Measurements from ENCODE around the gene FUOM. TPM values are rescaled to one million over a fixed set of nuclear protein-coding genes. Genes with fewer than 3 reads are reported as not detected.

The FUOM gene
- total and polyA plus RNA-seq, 2 of the 8 experiments (the other 6 are each of a cell fraction or from before 2014, with no cell fraction given): 22.0 to 30.4 TPM

GRCh38 chr10:133361773-133362441 lies 4.1 kb upstream of the FUOM start:
- Histone ChIP-seq H3K23me2 (ENCODE audit: low read depth, low read length) (peaks cover 5% of the 10 kb centered on the region; the same call in 1 of the 2 replicates), H3K4me1 (replicated peaks in 1 of 4; ENCODE audit: control insufficient read depth in 3 of 4, insufficient read depth in 4 of 4, low read length in 3 of 4) (peaks cover 0 to under 1% (median 0%) of the 10 kb centered on the region in 4 experiments; a peak in 1 of 7 replicates), H2AK5ac (ENCODE audit: low read depth, low read length) (no peak overlapping the region), H3K27ac (ENCODE audit: low read depth, low read length) (no peak overlapping the region), H4K20me1 (replicated peaks in 1 of 2; ENCODE audit: control insufficient read depth in 1 of 2, insufficient read depth in 2 of 2, low read length in 2 of 2) (peaks cover 4 to 5% of the 10 kb centered on the region in 2 experiments), H2AFZ (ENCODE audit: low read length) (no peak overlapping the region), H3K56ac (replicated peaks; ENCODE audit: insufficient read length, low read depth, low read length) (no peak overlapping the region), H2BK12ac (ENCODE audit: low read depth, low read length) (no peak overlapping the region), H3K79me2 (ENCODE audit: control insufficient read depth in 1 of 2, insufficient read depth in 2 of 2, low read length in 2 of 2) (no peaks in the 10 kb centered on the region), H3K79me1 (ENCODE audit: low read depth, low read length) (no peaks in the 10 kb centered on the region), H2BK120ac (replicated peaks; ENCODE audit: low read depth, low read length) (no peak overlapping the region), H3K9ac (replicated peaks in 1 of 4; ENCODE audit: extremely low read depth in 1 of 4, low read depth in 3 of 4, low read length in 3 of 4) (no peak overlapping the region), H4K5ac (ENCODE audit: insufficient read length, low read depth, low read length) (no peak overlapping the region), H3K9me3 (ENCODE audit: insufficient read depth in 2 of 2, low read depth in 1 of 2, low read length in 1 of 2) (no peaks in the 10 kb centered on the region), H2BK5ac (ENCODE audit: low read depth, low read length) (no peak overlapping the region), H2BK20ac (ENCODE audit: low read length) (no peak overlapping the region), H3K36me3 (ENCODE audit: control insufficient read depth in 2 of 4, insufficient read depth in 4 of 4, low read length in 3 of 4) (peaks cover 13 to 38% (median 32%) of the 10 kb centered on the region in 4 experiments), H2BK15ac (ENCODE audit: low read length) (no peak overlapping the region), H4K91ac (replicated peaks; ENCODE audit: insufficient read length, low read length) (no peak overlapping the region), H3K4me3 (ENCODE audit: extremely low read depth in 1 of 4, insufficient read depth in 2 of 4, low read depth in 3 of 4, low read length in 4 of 4) (no peak overlapping the region), H3K4ac (replicated peaks; ENCODE audit: insufficient read length, low read depth, low read length) (no peak overlapping the region), H3K4me2 (ENCODE audit: insufficient read depth in 1 of 2, low read depth in 2 of 2, low read length in 2 of 2) (no peak overlapping the region), H3K27me3 (replicated peaks in 1 of 4; ENCODE audit: control insufficient read depth in 3 of 4, extremely low read depth in 1 of 4, insufficient read depth in 3 of 4, low read length in 3 of 4) (peaks cover 0 to 19% (median 7%) of the 10 kb centered on the region in 4 experiments; a peak in 5 of 7 replicates), H3K14ac (ENCODE audit: insufficient read length) (no peak overlapping the region), H3K18ac (ENCODE audit: extremely low read depth, low read length) (no peak overlapping the region), H4K8ac (ENCODE audit: extremely low read depth, insufficient read depth, low read length) (no peak overlapping the region), H3K23ac (ENCODE audit: insufficient read length) (no peak overlapping the region)
- FAIRE-seq: no peak
- TF ChIP-seq EGR1 (IDR thresholded peaks at IDR 0.05; ENCODE audit: borderline replicate concordance, low read depth, low read length): no peak
- TF ChIP-seq SP2 (IDR thresholded peaks at IDR 0.05; ENCODE audit: low read length): no peak
- no peak for TF ChIP-seq PHF8 (conservative IDR thresholded peaks at IDR 0.05; ENCODE audit: low read depth, low read length)
- no peak for TF ChIP-seq TCF12 (IDR thresholded peaks at IDR 0.05; ENCODE audit: low read depth, low read length)
- TF ChIP-seq TAF7 (optimal IDR thresholded peaks at IDR 0.05; ENCODE audit: borderline replicate concordance, low read depth, low read length): no peak
- ChIA-PET CTCF (ENCODE audit: partially characterized antibody) (interaction anchor here (0.6 to 2.5 kb wide), 10 partner anchors 9 to 469 kb away, joined by 3 to 13 read pairs (median 4); no protein-coding TSS in a partner anchor), POLR2A (ENCODE audit: partially characterized antibody) (interaction anchor here (1.3 to 3.0 kb wide), 8 partner anchors 8 to 34 kb away, joined by 3 to 12 read pairs (median 8); partner anchors contain the start of genes ECHS1, PAOX and PRAP1)
- no peak for DNase-seq (ENCODE audit: low read depth in 1 of 2, low spot score in 2 of 2)
- 86% methylated on average over 18 of the region's 18 CpGs; no CpG with 5 or more reads in 1 of the 2 experiments for WGBS, 2 experiments (ENCODE audit: extremely low coverage in 1 of 2, insufficient coverage in 1 of 2, insufficient read length in 1 of 2, insufficient replicate concordance in 2 of 2, low coverage in 1 of 2, low lambda C conversion rate in 2 of 2, missing lambda C conversion rate in 1 of 2)
